ENCODE measurements around the gene SLC6A6.

DNA sequence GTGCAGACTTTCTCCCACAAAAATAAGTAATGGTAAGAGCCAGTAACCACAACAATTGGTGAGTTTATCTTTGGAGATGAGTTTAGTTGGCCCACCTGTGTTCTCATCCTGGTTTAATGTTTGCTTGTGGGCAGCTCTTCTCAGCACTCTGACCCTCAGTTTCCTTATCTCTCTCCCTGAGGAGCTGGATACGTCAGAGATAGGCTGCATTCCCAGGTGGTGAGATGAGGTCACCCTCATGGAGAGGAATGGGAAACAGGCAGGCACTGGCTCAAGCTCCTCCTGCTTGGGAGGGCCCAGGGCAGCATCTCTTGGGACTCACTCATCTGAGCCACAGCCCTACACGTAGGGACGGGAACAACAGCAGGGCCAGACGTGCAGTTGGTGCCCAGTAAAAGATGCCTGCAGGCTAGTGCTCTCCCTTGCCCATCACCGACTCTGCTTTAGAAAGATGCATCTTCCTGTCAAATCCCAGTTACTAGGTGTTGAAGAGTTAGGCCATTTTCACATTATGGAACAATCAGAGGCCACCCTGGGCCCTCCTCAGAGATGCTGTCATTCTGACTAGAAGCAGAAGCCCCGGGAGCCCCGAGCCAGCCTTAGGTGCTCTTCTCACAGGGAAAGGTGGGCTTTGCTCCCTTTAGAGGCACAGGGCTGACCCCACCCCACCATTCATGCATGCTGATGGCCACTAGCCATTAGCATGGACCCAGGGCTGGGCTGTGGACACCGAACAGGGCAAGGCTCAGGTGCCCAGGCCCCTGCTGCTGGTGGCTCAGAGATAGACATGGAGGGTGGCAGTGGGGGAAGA is 78.0 kb downstream of the SLC6A6 start:
- TF ChIP-seq POLR2A (IDR thresholded peaks at IDR 0.05) = no peak
- TF ChIP-seq, protein P1, sequence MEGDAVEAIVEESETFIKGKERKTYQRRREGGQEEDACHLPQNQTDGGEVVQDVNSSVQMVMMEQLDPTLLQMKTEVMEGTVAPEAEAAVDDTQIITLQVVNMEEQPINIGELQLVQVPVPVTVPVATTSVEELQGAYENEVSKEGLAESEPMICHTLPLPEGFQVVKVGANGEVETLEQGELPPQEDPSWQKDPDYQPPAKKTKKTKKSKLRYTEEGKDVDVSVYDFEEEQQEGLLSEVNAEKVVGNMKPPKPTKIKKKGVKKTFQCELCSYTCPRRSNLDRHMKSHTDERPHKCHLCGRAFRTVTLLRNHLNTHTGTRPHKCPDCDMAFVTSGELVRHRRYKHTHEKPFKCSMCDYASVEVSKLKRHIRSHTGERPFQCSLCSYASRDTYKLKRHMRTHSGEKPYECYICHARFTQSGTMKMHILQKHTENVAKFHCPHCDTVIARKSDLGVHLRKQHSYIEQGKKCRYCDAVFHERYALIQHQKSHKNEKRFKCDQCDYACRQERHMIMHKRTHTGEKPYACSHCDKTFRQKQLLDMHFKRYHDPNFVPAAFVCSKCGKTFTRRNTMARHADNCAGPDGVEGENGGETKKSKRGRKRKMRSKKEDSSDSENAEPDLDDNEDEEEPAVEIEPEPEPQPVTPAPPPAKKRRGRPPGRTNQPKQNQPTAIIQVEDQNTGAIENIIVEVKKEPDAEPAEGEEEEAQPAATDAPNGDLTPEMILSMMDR (IDR thresholded peaks at IDR 0.05) = no peak
- no peak for TF ChIP-seq POLR2AphosphoS5 (IDR thresholded peaks at IDR 0.05)

All from breast epithelium (tissue), 3 donors.